Mesothelial cell of epicardium (in vitro differentiated cells): ENCODE results near the gene MXI1. TPM values are rescaled to one million over a fixed set of nuclear protein-coding genes. Genes with fewer than 3 reads are reported as not detected.

ENCODE experiments used
- DNase-seq, 2 experiments: peaks; one replicate each; pipeline ENCODE4 v3.0.0; 2021; ENCODE audit warnings: low spot score in 2 of 2; ENCODE audit not compliant: unreplicated experiment in 2 of 2
- H3K27ac Mint-ChIP-seq: 2 replicates; pipeline ENCODE4 v1.8.0; 2021; ENCODE audit warnings: mixed read lengths
- H3K27me3 Mint-ChIP-seq: 2 replicates; pipeline ENCODE4 v1.8.0; 2021; ENCODE audit warnings: low read depth, mixed read lengths
- H3K36me3 Mint-ChIP-seq: 2 replicates; pipeline ENCODE4 v1.8.0; 2021; ENCODE audit warnings: mixed read lengths
- H3K4me1 Mint-ChIP-seq: 2 replicates; pipeline ENCODE4 v1.8.0; 2021; ENCODE audit warnings: mixed read lengths
- H3K4me3 Mint-ChIP-seq: 2 replicates; pipeline ENCODE4 v1.8.0; 2021; ENCODE audit warnings: mild to moderate bottlenecking, moderate library complexity, mixed read lengths
- H3K9me3 Mint-ChIP-seq: 2 replicates; pipeline ENCODE4 v1.8.0; 2021; ENCODE audit warnings: mixed read lengths
- total RNA-seq: library from RNA; stranded (reverse); gene quantifications from 3 replicates; pipeline ENCODE4 v1.2.1, GENCODE V29; 2021
- TF ChIP-seq, protein P1 (sequence below): fragments of 200-600 bp; sonication (generic); IDR thresholded peaks from one replicate; pipeline ENCODE4 v1.5.0; 2021; ENCODE audit warnings: antibody characterized with exemption; ENCODE audit not compliant: unreplicated experiment

MXI1 gene
- total RNA-seq, 1 donor from 2014 or later = 30.6 TPM

DNA sequence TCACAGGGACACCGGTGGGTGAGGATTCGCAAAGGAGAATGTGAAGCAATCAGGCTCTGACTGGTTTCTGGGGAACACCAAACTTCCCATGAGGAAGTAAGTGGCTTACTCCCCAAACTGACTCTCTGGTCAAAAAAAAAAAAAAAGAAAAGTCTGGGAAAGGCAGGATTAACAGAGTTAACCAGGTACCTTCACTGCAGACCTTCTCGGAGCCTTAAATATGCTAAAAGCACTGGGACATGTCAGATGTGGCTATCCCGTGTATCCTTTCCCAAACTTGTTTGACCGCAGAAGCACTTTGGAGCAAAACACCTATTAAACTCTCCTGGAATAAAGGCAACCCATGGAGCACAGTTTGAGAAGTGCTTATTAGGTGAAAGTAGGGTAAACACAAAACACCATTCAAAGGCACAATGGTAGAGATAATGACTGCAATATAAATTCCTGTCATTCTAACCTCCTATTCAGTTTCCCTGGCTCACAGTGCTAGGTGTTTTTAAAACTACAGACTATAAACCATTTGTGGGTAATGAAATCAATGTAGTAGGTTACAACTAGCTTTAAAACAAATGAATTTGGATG, 44.1 kb upstream of the MXI1 start:
- Mint-ChIP-seq H3K27ac (no peak overlapping the region), H3K27me3 (peaks cover 23% of the 10 kb centered on the region), H3K9me3 (no peaks in the 10 kb centered on the region), H3K36me3 (no peaks in the 10 kb centered on the region), H3K4me3 (no peak overlapping the region), H3K4me1 (peaks cover 12% of the 10 kb centered on the region)
- TF ChIP-seq, protein P1, sequence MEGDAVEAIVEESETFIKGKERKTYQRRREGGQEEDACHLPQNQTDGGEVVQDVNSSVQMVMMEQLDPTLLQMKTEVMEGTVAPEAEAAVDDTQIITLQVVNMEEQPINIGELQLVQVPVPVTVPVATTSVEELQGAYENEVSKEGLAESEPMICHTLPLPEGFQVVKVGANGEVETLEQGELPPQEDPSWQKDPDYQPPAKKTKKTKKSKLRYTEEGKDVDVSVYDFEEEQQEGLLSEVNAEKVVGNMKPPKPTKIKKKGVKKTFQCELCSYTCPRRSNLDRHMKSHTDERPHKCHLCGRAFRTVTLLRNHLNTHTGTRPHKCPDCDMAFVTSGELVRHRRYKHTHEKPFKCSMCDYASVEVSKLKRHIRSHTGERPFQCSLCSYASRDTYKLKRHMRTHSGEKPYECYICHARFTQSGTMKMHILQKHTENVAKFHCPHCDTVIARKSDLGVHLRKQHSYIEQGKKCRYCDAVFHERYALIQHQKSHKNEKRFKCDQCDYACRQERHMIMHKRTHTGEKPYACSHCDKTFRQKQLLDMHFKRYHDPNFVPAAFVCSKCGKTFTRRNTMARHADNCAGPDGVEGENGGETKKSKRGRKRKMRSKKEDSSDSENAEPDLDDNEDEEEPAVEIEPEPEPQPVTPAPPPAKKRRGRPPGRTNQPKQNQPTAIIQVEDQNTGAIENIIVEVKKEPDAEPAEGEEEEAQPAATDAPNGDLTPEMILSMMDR = no peak
- DNase-seq = no peak

DNA sequence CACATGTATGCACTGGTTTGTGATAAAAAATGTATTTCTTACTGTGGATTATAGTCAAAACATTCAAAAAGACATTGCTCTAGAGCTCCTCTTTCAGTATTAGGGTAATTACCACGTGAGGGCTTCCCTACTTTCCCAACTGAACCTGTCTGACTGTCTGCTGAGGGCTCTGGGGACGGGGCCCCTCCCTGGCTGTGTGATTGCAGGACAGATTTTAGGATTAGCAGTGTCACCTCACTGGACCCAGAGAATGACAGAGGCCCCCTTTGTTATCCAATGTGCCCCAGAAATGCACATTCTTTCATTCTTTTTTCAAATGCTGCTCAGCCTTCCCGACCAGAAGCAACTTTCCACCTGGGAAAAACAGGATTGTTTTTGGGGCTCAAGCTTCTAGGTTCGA, 43.6 kb upstream of the MXI1 start:
- TF ChIP-seq, protein P1 = no peak
- Mint-ChIP-seq H3K36me3 (no peaks in the 10 kb centered on the region), H3K4me1 (peaks cover 12% of the 10 kb centered on the region), H3K27ac (no peak overlapping the region), H3K27me3 (peaks cover 29% of the 10 kb centered on the region), H3K4me3 (no peak overlapping the region), H3K9me3 (no peaks in the 10 kb centered on the region)
- DNase-seq = no peak

DNA sequence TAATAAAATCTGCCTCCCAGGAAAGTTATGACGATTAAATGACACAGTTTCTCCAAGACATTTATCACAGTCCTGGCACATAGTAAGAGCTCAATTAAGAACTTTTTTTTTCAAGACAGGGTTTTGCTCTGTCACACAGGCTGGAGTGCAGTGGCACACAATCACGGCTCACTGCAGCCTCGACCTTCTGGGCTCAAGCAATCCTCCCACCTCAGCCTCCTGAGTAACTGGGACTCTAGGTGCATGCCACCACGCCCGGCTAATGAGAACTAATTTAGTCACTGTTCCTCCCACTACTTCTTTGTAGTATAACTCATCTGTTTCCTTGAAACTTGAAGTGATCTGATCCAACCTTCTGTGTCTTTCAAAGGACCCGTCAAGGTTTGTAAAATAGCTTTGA, 42.2 kb upstream of the MXI1 start:
- TF ChIP-seq, protein P1 = no peak
- Mint-ChIP-seq H3K9me3 (no peaks in the 10 kb centered on the region), H3K27ac (no peak overlapping the region), H3K4me3 (no peak overlapping the region), H3K4me1 (peaks cover 20% of the 10 kb centered on the region), H3K36me3 (no peaks in the 10 kb centered on the region), H3K27me3 (peaks cover 43% of the 10 kb centered on the region)
- no peak for DNase-seq

DNA sequence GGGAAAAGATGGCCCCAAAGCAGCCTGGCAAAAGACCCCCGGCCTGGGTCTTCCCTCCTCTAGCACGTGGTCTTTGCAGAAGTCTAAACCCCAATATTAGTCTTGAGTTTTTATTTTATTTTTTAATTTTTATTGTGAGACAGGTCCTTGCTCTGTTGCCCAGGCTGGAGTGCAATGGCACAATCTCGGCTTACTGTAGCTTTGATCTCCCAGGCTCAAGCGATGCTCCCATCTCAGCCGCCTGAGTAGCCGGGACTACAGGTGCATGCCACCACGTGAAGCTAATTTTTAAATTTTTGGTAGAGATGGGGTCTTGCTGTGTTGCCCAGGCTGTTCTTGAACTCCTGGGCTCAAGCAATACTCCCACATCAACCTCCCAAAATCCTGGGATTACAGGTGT, 40.3 kb upstream of the MXI1 start:
- no peaks in the 10 kb centered on the region for H3K9me3 Mint-ChIP-seq
- no peak overlapping the region for H3K27ac Mint-ChIP-seq
- H3K4me3 Mint-ChIP-seq = no peak overlapping the region
- DNase-seq = no peak
- TF ChIP-seq, protein P1 = no peak
- H3K27me3 Mint-ChIP-seq = peaks cover 56% of the 10 kb centered on the region
- H3K4me1 Mint-ChIP-seq = peaks cover 22% of the 10 kb centered on the region
- no peaks in the 10 kb centered on the region for H3K36me3 Mint-ChIP-seq

DNA sequence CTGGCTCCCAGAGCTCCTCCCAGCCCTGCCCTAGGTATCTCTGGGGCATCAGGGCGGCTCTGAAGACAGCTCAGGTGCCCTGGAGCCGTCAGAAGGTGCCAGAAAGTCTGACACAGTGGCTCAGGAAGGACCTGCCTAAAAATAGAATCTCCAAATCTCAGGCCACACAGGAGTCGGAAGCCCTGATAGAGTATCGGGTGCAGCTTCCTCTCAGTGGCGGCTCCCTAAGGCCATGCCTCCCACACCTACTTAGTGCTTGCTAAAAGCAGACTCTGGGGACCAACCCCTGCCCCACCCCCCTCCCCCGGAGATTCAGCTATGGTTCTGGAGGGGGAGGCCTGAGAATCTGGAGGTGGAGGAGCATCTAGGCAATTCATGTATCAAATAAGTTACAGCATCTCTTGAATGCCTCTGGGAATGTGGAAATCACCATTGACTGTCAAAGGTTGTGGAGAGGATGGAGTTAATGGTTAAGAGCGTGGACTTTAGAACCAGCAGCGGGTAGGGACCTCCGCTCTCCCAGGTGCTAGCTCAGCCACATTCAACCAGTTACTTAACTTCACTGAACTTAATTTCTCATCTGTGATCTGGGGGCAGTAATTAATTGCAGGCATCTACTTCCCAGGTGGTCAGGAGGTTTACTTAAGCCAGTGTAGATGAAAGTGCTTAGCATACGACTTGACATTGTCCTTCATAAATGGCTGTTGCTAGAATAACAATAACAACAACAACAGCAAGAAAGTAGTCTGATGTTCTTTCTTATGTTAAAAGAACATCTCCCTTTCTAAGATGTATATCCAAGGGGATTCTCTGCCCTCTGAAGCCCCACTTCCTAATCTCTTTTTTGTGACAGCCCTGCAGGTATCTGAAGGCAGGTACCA, 38.6 kb upstream of the MXI1 start:
- TF ChIP-seq, protein P1 = no peak
- H3K4me1 Mint-ChIP-seq = peaks cover 22% of the 10 kb centered on the region
- DNase-seq = no peak
- H3K9me3 Mint-ChIP-seq = no peaks in the 10 kb centered on the region
- peak overlapping the region; percentile 30 for H3K4me3 Mint-ChIP-seq
- H3K36me3 Mint-ChIP-seq = no peaks in the 10 kb centered on the region
- peaks cover 59% of the 10 kb centered on the region for H3K27me3 Mint-ChIP-seq
- H3K27ac Mint-ChIP-seq = no peak overlapping the region
